Measurements from ENCODE around the gene SFXN3. TPM values are rescaled to one million over a fixed set of nuclear protein-coding genes. Genes with fewer than 3 reads are reported as not detected.

Gene SFXN3
- total RNA-seq, 1 donor from 2014 or later = 72.4 TPM

DNA sequence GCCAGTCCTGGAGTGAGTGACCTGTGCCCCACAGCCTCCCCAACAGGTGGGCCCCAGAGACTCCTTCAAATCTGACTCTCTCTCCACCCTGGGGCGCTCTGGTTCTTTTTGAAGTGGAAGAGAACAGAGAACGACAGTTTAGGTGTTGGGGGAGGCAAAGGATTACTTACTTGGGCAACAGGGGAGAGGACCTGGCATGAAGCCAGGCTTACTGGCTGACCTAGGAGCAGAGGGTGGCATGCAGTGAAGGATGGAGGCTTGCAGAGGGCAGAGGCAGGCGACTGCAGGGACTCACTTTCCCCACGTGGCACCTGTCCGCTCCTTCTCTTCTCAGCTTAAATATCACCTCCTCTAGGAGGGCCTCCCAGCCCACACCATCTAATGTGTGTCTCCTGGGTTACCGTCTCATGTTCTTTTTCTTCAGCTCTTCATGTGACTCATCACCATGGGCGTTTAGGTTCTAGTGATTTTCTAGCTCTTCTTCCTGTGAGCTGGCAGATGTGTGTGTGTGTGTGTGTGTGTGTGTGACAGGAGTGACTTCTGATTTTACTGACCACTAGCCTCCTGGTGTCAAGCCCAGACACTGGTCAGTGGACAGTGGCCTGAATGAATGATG lies 16.0 kb upstream of the SFXN3 start:
- intact Hi-C loops (cut with DNase I) = no loop called here
- H3K27ac ChIP-seq = no peak overlapping the region
- no peak for DNase-seq (ENCODE audit: low spot score in 2 of 2)
- no peaks in the 10 kb centered on the region for H3K27me3 ChIP-seq
- no peaks in the 10 kb centered on the region for H3K36me3 ChIP-seq
- H3K4me1 ChIP-seq = peaks cover 9 to 16% of the 10 kb centered on the region in 2 donors
- TF ChIP-seq CTCF (IDR thresholded peaks at IDR 0.05) = no peak
- H3K9me3 ChIP-seq = no peaks in the 10 kb centered on the region
- H3K4me3 ChIP-seq = no peak overlapping the region

DNA sequence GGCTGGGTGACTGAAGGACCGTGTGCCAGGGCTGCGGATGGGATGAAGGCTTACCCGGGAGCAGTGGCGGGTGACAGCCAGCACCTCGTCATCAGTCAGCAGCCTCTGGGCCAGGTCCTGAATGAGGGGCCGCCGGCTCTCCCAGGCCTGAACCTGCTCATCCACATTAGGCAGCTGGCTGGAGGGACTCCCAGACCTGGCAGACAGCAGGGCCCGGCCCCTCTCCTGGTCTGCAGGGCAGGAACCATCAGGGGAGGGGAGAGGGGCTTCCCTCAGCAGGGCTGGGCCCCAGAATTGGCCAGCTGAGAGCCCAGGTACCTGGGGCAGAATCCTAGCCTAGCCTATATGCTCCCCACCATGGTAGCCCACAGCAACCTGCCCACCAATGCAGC lies 15.5 kb upstream of the SFXN3 start:
- no peaks in the 10 kb centered on the region for H3K27me3 ChIP-seq
- TF ChIP-seq CTCF (IDR thresholded peaks at IDR 0.05) = no peak
- H3K9me3 ChIP-seq = no peaks in the 10 kb centered on the region
- no peak for DNase-seq (ENCODE audit: low spot score in 2 of 2)
- no peak overlapping the region for H3K27ac ChIP-seq
- H3K4me1 ChIP-seq = peaks cover 9 to 16% of the 10 kb centered on the region in 2 donors
- no peak overlapping the region for H3K4me3 ChIP-seq
- no peaks in the 10 kb centered on the region for H3K36me3 ChIP-seq
- intact Hi-C loops (cut with DNase I) = no loop called here

DNA sequence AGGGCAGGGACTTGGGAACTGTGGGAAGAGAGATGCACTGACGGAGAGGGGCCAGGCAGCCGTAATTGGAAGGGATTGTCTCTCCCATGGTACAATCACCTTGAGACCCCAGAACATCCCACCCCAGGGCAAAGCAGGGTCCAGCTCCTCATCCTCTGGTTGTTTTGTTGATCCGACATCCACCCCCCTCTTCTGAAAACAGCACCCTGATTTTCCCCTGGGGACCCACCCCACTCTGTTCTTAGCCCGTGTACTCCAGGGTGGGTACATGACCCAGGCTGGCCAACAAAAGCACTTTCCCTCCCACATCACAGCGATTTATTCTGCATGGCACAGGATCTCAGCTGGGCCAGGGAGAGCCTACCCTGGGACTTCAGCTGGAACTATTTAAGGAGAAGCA lies 14.2 kb upstream of the SFXN3 start:
- intact Hi-C loops (cut with DNase I) = no loop called here
- DNase-seq (ENCODE audit: low spot score in 2 of 2) = no peak
- no peak overlapping the region for H3K4me3 ChIP-seq
- no peaks in the 10 kb centered on the region for H3K27me3 ChIP-seq
- no peak for TF ChIP-seq CTCF (IDR thresholded peaks at IDR 0.05)
- H3K9me3 ChIP-seq = no peaks in the 10 kb centered on the region
- no peaks in the 10 kb centered on the region for H3K36me3 ChIP-seq
- H3K27ac ChIP-seq = no peak overlapping the region
- H3K4me1 ChIP-seq = peaks cover 9 to 16% of the 10 kb centered on the region in 2 donors

GRCh38 chr10:101018118-101018599 lies 12.9 kb upstream of the SFXN3 start:
- peak in 1 of 2 donors; percentile 61 for DNase-seq (ENCODE audit: low spot score in 2 of 2)
- TF ChIP-seq CTCF (IDR thresholded peaks at IDR 0.05) = no peak
- H3K27me3 ChIP-seq = no peaks in the 10 kb centered on the region
- no peaks in the 10 kb centered on the region for H3K9me3 ChIP-seq
- intact Hi-C loops (cut with DNase I) = no loop called here
- H3K4me1 ChIP-seq = peaks cover 5 to 10% of the 10 kb centered on the region in 2 donors
- no peak overlapping the region for H3K27ac ChIP-seq
- no peak overlapping the region for H3K4me3 ChIP-seq
- H3K36me3 ChIP-seq = no peaks in the 10 kb centered on the region

GRCh38 chr10:101018600-101019439 lies 12.2 kb upstream of the SFXN3 start:
- peak overlapping the region in 1 of 2 donors; percentile 13 for H3K4me3 ChIP-seq
- no peaks in the 10 kb centered on the region for H3K9me3 ChIP-seq
- no peaks in the 10 kb centered on the region for H3K36me3 ChIP-seq
- peak; percentile 57 to 81 (median 70) for TF ChIP-seq CTCF (IDR thresholded peaks at IDR 0.05)
- DNase-seq (ENCODE audit: low spot score in 2 of 2) = peak in 1 of 2 donors; percentile 90
- H3K27ac ChIP-seq = no peak overlapping the region
- H3K4me1 ChIP-seq = peaks cover 0 to 7% of the 10 kb centered on the region in 2 donors
- H3K27me3 ChIP-seq = no peaks in the 10 kb centered on the region
- intact Hi-C loops (cut with DNase I) = loop anchor here (1.0 kb wide), 1 partner anchor 48 kb away; no protein-coding TSS in a partner anchor
